HCT116 (cell line): ENCODE measurements around the gene AP1B1. TPM values are rescaled to one million over a fixed set of nuclear protein-coding genes. Genes with fewer than 3 reads are reported as not detected.

ENCODE experiments used
- ATAC-seq: fragments of 200-7000 bp; cut with Tn5 transposase; 2 replicates; pipeline ENCODE4 v1.9.1; 2020; ENCODE audit warnings: mild to moderate bottlenecking, moderate library complexity
- BruUV-seq: library from RNA; stranded (reverse); fragments of 400-500 nt; replicated peaks from 2 replicates; lab custom pipeline; 2021; lab: Mats Ljungman, UMichigan
- CTCF ChIA-PET: fragments of 300-600 bp; sonication (Branson Sonifier 250); formaldehyde crosslinking; loops from one replicate; lab custom pipeline; 2021; ENCODE audit warnings: antibody characterized with exemption; lab: Charles Lee
- POLR2A ChIA-PET: fragments of 300-600, 350-600 bp; sonication (Branson Sonifier 250); formaldehyde crosslinking; loops from one replicate; lab custom pipeline; 2021; ENCODE audit warnings: antibody characterized with exemption; lab: Charles Lee
- RAD21 ChIA-PET, 2 experiments: fragments of 300-600 bp; sonication (Branson Sonifier 250); formaldehyde crosslinking; loops; one replicate each; lab custom pipeline; 2023; ENCODE audit warnings: low total read pairs in 2 of 2; ENCODE audit not compliant: uncharacterized antibody in 2 of 2, unreplicated experiment in 2 of 2, low non-redundant PET in 1 of 2; lab: Charles Lee
- DNase-seq: peaks from one replicate; pipeline ENCODE4 v3.0.0-alpha.2; 2010; ENCODE audit warnings: low read depth, low spot score
- H2AFZ ChIP-seq: fragments of 200-600 bp; shearing (Covaris generic), sonication (generic); 2 replicates; pipeline ENCODE4 v1.6.1; 2017; ENCODE audit warnings: low read depth, mixed run types, mixed read lengths, antibody characterized with exemption, low read length; ENCODE audit not compliant: poor library complexity, severe bottlenecking
- H3K27ac ChIP-seq: 2 replicates; pipeline ENCODE4 v1.5.1; 2012; ENCODE audit warnings: low read depth, low read length
- H3K27me3 ChIP-seq: fragments of 200-600 bp; sonication (generic); 2 replicates; pipeline ENCODE4 v1.6.1; 2016; ENCODE audit warnings: mixed run types, low read length, mixed read lengths; ENCODE audit not compliant: insufficient read depth
- H3K36me3 ChIP-seq, 2 experiments: fragments of 200-500 bp in 1 of 2; fragments of 200-600 bp in 1 of 2; sonication (Bioruptor generic) in 1 of 2; sonication (generic) in 1 of 2; 2 replicates each; pipeline versions ENCODE4 v1.5.1 to v1.6.1; 2014 to 2016; ENCODE audit warnings: low read length in 2 of 2, inconsistent platforms in 1 of 2, mixed read lengths in 1 of 2, mixed run types in 1 of 2; ENCODE audit not compliant: insufficient read depth in 2 of 2, control insufficient read depth in 1 of 2
- H3K4me1 ChIP-seq, 2 experiments: fragments of 200-600 bp in 1 of 2; sonication (generic) in 1 of 2; 2 replicates each; pipeline versions ENCODE4 v1.5.1 to v1.6.1; 2012 to 2017; ENCODE audit warnings: low read length in 2 of 2, inconsistent platforms in 1 of 2, mild to moderate bottlenecking in 1 of 2, mixed read lengths in 1 of 2, mixed run types in 1 of 2, moderate library complexity in 1 of 2; ENCODE audit not compliant: insufficient read depth in 2 of 2, control insufficient read depth in 1 of 2
- H3K4me2 ChIP-seq: fragments of 200-600 bp; sonication (generic); 2 replicates; pipeline ENCODE4 v1.6.1; 2017; ENCODE audit warnings: mixed run types, low read length, mixed read lengths
- H3K4me3 ChIP-seq, 2 experiments: fragments of 200-600 bp in 1 of 2; sonication (generic) in 1 of 2; replicated peaks in 1 of 2; 2 replicates each; pipeline ENCODE4 v1.5.1; 2011 to 2016; ENCODE audit warnings: low read length in 2 of 2, control low read depth in 1 of 2, low read depth in 1 of 2, mild to moderate bottlenecking in 1 of 2, mixed read lengths in 1 of 2, mixed run types in 1 of 2
- H3K79me2 ChIP-seq: fragments of 200-600 bp; sonication (generic); 2 replicates; pipeline ENCODE4 v1.6.1; 2017; ENCODE audit warnings: mild to moderate bottlenecking, mixed run types, low read length, moderate library complexity, mixed read lengths; ENCODE audit not compliant: insufficient read depth
- H3K9ac ChIP-seq: fragments of 200-600 bp; sonication (generic); 2 replicates; pipeline ENCODE4 v1.6.1; 2016; ENCODE audit warnings: low read length, mixed read lengths
- H3K9me2 ChIP-seq: fragments of 200-600 bp; sonication (generic), shearing (Covaris generic); 2 replicates; pipeline ENCODE4 v1.6.1; 2017; ENCODE audit warnings: mixed run types, mild to moderate bottlenecking, moderate library complexity; ENCODE audit not compliant: insufficient read depth
- H3K9me3 ChIP-seq, 2 experiments: fragments of 200-500 bp in 1 of 2; fragments of 200-600 bp in 1 of 2; sonication (Bioruptor generic) in 1 of 2; sonication (generic) in 1 of 2; 2 replicates each; pipeline ENCODE4 v1.6.1; 2014 to 2017; ENCODE audit warnings: low read length in 2 of 2, mixed read lengths in 2 of 2, inconsistent platforms in 1 of 2, low read depth in 1 of 2, mild to moderate bottlenecking in 1 of 2, mixed run types in 1 of 2, moderate library complexity in 1 of 2; ENCODE audit not compliant: control insufficient read depth in 1 of 2, insufficient read depth in 1 of 2
- H4K20me1 ChIP-seq: fragments of 200-600 bp; sonication (generic), shearing (Covaris generic); 2 replicates; pipeline ENCODE4 v1.6.1; 2017; ENCODE audit warnings: mixed run types, mild to moderate bottlenecking, moderate library complexity; ENCODE audit not compliant: insufficient read depth
- CBX3 ChIP-seq: IDR thresholded peaks from 2 replicates; pipeline ENCODE4 v1.6.1; 2012; ENCODE audit warnings: low read depth
- CEBPB ChIP-seq: IDR thresholded peaks from 2 replicates; pipeline ENCODE4 v1.6.1; 2012; ENCODE audit warnings: low read depth
- EZH2 ChIP-seq: fragments of 200-600 bp; sonication (generic); IDR thresholded peaks from 2 replicates; pipeline ENCODE4 v1.6.1; 2017; ENCODE audit warnings: antibody characterized with exemption, mixed run types
- SIN3A ChIP-seq: IDR thresholded peaks from 2 replicates; pipeline ENCODE4 v1.6.1; 2012; ENCODE audit warnings: low read depth
- SP1 ChIP-seq: IDR thresholded peaks from 2 replicates; pipeline ENCODE4 v1.6.1; 2012; ENCODE audit warnings: low read depth
- SRF ChIP-seq: IDR thresholded peaks from 2 replicates; pipeline ENCODE4 v1.6.1; 2012; ENCODE audit warnings: low read depth
- YY1 ChIP-seq: IDR thresholded peaks from 2 replicates; pipeline ENCODE4 v1.6.1; 2011; ENCODE audit warnings: low read length, low read depth, moderate library complexity, mild to moderate bottlenecking; ENCODE audit not compliant: insufficient replicate concordance; ENCODE audit errors: extremely low read depth
- ZFX ChIP-seq: fragments of 450-650 bp; IDR thresholded peaks from 2 replicates; pipeline ENCODE4 v1.6.1; 2017
- intact Hi-C: fragments of 100-400 bp; cut with micrococcal nuclease; formaldehyde crosslinking; loops from 2 replicates; pipeline ENCODE4 v1.10.0; 2022
- total RNA-seq: library from RNA; stranded (reverse); gene quantifications from one replicate; pipeline ENCODE4 v1.2.1, GENCODE V29; 2021; ENCODE audit not compliant: unreplicated experiment
- TF ChIP-seq, protein P1 (sequence below): IDR thresholded peaks from 2 replicates; pipeline ENCODE4 v1.6.1; 2012
- TF ChIP-seq, protein P2 (sequence below): IDR thresholded peaks from 2 replicates; pipeline ENCODE4 v1.6.1; 2011; ENCODE audit warnings: mild to moderate bottlenecking, low read length, moderate library complexity; ENCODE audit not compliant: insufficient replicate concordance; ENCODE audit errors: extremely low read depth
- TF ChIP-seq, protein P3 (sequence below): IDR thresholded peaks from 2 replicates; pipeline ENCODE4 v1.6.1; 2012
- TF ChIP-seq, protein P4 (sequence below), 3 experiments: fragments of 200-600 bp in 1 of 3; sonication (generic) in 1 of 3; IDR thresholded peaks in 2 of 3; conservative IDR thresholded peaks in 1 of 3; 2 replicates each; pipeline ENCODE4 v1.5.1; 2012 to 2017; ENCODE audit warnings: low read depth in 2 of 3, low read length in 2 of 3, antibody characterized with exemption in 1 of 3, borderline replicate concordance in 1 of 3, control low read depth in 1 of 3, mild to moderate bottlenecking in 1 of 3, mixed read lengths in 1 of 3, mixed run types in 1 of 3, moderate library complexity in 1 of 3; ENCODE audit not compliant: insufficient read depth in 1 of 3

The AP1B1 gene
- total RNA-seq, 1 experiment from 2014 or later, result 60.4 TPM

DNA sequence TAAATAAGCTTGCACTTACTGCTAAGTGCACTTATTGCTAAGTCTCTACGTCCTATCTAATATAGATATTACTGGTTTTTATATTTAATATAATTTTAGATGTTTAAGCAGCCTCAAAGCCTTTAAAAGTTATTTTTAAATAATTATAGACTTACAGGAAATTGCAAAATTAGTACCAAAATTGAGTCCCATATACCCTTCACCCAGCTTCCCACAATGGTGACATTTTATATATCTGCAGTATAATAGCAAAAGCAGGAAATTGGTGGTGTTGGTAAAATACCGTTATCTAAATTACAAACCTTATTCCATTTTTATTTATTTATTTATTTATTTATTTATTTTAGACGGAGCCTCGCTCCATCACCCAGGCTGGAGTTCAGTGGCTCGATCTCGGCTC lies 1.9 kb upstream of the AP1B1 start:
- Histone ChIP-seq H3K9ac (no peak overlapping the region), H3K79me2 (peaks cover 29% of the 10 kb centered on the region), H3K27me3 (no peaks in the 10 kb centered on the region), H3K27ac (no peak overlapping the region), H3K9me3 (no peaks in the 10 kb centered on the region), H3K36me3 (peaks cover 0 to 3% of the 10 kb centered on the region in 2 experiments; a peak in 2 of 4 replicates), H4K20me1 (no peaks in the 10 kb centered on the region), H3K4me1 (peaks cover 11 to 38% of the 10 kb centered on the region in 2 experiments), H2AFZ (no peak overlapping the region), H3K4me3 (no peak overlapping the region), H3K9me2 (no peaks in the 10 kb centered on the region), H3K4me2 (no peak overlapping the region)
- ChIA-PET RAD21 (no interaction called here), POLR2A (no interaction called here), CTCF (no interaction called here)
- TF ChIP-seq YY1 (no peak), ZFX (no peak), EZH2 (no peak), CEBPB (no peak), SRF (no peak), CBX3 (no peak), SIN3A (no peak), SP1 (no peak)
- TF ChIP-seq, protein P1, sequence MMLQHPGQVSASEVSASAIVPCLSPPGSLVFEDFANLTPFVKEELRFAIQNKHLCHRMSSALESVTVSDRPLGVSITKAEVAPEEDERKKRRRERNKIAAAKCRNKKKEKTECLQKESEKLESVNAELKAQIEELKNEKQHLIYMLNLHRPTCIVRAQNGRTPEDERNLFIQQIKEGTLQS, result no peak
- TF ChIP-seq, protein P2, sequence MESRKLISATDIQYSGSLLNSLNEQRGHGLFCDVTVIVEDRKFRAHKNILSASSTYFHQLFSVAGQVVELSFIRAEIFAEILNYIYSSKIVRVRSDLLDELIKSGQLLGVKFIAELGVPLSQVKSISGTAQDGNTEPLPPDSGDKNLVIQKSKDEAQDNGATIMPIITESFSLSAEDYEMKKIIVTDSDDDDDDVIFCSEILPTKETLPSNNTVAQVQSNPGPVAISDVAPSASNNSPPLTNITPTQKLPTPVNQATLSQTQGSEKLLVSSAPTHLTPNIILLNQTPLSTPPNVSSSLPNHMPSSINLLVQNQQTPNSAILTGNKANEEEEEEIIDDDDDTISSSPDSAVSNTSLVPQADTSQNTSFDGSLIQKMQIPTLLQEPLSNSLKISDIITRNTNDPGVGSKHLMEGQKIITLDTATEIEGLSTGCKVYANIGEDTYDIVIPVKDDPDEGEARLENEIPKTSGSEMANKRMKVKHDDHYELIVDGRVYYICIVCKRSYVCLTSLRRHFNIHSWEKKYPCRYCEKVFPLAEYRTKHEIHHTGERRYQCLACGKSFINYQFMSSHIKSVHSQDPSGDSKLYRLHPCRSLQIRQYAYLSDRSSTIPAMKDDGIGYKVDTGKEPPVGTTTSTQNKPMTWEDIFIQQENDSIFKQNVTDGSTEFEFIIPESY, result no peak
- TF ChIP-seq, protein P3, sequence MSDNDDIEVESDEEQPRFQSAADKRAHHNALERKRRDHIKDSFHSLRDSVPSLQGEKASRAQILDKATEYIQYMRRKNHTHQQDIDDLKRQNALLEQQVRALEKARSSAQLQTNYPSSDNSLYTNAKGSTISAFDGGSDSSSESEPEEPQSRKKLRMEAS, result no peak
- TF ChIP-seq, protein P4, sequence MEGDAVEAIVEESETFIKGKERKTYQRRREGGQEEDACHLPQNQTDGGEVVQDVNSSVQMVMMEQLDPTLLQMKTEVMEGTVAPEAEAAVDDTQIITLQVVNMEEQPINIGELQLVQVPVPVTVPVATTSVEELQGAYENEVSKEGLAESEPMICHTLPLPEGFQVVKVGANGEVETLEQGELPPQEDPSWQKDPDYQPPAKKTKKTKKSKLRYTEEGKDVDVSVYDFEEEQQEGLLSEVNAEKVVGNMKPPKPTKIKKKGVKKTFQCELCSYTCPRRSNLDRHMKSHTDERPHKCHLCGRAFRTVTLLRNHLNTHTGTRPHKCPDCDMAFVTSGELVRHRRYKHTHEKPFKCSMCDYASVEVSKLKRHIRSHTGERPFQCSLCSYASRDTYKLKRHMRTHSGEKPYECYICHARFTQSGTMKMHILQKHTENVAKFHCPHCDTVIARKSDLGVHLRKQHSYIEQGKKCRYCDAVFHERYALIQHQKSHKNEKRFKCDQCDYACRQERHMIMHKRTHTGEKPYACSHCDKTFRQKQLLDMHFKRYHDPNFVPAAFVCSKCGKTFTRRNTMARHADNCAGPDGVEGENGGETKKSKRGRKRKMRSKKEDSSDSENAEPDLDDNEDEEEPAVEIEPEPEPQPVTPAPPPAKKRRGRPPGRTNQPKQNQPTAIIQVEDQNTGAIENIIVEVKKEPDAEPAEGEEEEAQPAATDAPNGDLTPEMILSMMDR (IDR thresholded peaks at IDR 0.05 in 2 of 3, conservative IDR thresholded peaks at IDR 0.05 in 1 of 3; ENCODE audit: borderline replicate concordance in 1 of 3, insufficient read depth in 1 of 3, low read depth in 2 of 3, low read length in 2 of 3), result no peak
- intact Hi-C loops, result loop anchor here (10.0 kb wide), 1 partner anchor 235 kb away; no protein-coding TSS in a partner anchor
- no peak for ATAC-seq
- DNase-seq, result no peak
- BruUV-seq, result no TSS peak
